Upper lobe of left lung (tissue), 4 donors: ENCODE results near the gene TMEM203.

Experiments used
- EP300 ChIP-seq, 4 donors: sonication (generic); formaldehyde crosslinking; IDR thresholded peaks; one replicate each; pipeline ENCODE4 v1.5.1; 2017; ENCODE audit warnings: antibody characterized with exemption in 4 of 4, control low read depth in 2 of 4
- POLR2AphosphoS5 ChIP-seq, 2 donors: sonication (generic); formaldehyde crosslinking; IDR thresholded peaks; one replicate each; pipeline ENCODE4 v1.5.1; 2017; ENCODE audit warnings: antibody characterized with exemption in 2 of 2
- TF ChIP-seq, protein P1 (sequence below), 6 experiments: fragments of 450-650 bp in 4 of 6; fragments of 200-600 bp in 2 of 6; sonication (generic) in 2 of 6; IDR thresholded peaks; one replicate each; pipeline ENCODE4 v1.5.1; 2016 to 2019; ENCODE audit warnings: antibody characterized with exemption in 6 of 6

DNA sequence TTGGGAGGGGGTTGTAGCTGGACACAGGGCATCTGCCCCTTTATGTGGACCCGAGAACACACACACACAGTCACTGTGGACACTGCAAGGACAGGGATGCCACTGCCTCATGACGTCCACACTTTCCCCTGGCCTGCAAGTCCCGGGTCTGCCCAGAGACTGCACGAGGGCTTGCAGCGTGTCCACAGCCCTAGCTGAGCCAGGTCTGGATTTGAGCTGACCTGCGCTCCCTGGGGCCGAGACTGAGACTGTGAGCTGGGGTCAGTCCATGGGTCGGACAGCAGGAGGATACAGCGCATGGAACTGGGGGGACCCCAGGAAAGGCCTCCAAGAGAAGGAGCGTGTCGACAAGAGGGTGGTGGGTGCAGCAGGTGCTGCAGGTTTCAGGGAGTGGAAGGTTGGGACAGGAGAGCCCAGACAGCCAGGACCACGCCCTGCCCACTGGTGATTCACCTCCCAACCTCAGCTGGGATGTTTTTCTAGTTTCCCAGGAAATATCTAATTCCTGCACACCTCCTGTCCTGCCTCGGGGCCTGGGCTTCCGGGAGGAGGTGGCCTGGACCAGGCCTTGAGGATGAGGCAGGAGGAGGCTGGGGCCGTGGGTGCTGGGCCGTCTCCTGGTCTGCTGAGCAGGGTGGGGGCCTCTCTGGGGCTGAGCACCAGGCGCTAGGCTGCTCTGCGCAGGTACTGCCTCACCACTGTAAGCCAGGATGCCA is 21.0 kb upstream of the TMEM203 start:
- TF ChIP-seq EP300 (IDR thresholded peaks at IDR 0.05) (no peak), POLR2AphosphoS5 (IDR thresholded peaks at IDR 0.05) (no peak)
- TF ChIP-seq, protein P1, sequence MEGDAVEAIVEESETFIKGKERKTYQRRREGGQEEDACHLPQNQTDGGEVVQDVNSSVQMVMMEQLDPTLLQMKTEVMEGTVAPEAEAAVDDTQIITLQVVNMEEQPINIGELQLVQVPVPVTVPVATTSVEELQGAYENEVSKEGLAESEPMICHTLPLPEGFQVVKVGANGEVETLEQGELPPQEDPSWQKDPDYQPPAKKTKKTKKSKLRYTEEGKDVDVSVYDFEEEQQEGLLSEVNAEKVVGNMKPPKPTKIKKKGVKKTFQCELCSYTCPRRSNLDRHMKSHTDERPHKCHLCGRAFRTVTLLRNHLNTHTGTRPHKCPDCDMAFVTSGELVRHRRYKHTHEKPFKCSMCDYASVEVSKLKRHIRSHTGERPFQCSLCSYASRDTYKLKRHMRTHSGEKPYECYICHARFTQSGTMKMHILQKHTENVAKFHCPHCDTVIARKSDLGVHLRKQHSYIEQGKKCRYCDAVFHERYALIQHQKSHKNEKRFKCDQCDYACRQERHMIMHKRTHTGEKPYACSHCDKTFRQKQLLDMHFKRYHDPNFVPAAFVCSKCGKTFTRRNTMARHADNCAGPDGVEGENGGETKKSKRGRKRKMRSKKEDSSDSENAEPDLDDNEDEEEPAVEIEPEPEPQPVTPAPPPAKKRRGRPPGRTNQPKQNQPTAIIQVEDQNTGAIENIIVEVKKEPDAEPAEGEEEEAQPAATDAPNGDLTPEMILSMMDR (IDR thresholded peaks at IDR 0.05), result no peak
